BLaER1 (cell line): ENCODE data around the gene FAM47C.
"Not testable (repeated sequence)": the region's sequence is repeated elsewhere in the genome, so short reads cannot be mapped to it uniquely, and the experiment has no call there.

Experiments
- H3K27ac ChIP-seq: shearing (Covaris generic); formaldehyde crosslinking; 2 replicates; pipeline ENCODE4 v1.8.1; 2022
- H3K27me3 ChIP-seq: shearing (Covaris generic); formaldehyde crosslinking; 2 replicates; pipeline ENCODE4 v1.8.1; 2022
- H3K36me3 ChIP-seq: shearing (Covaris generic); formaldehyde crosslinking; 2 replicates; pipeline ENCODE4 v1.8.1; 2022
- H3K4me1 ChIP-seq: shearing (Covaris generic); formaldehyde crosslinking; 2 replicates; pipeline ENCODE4 v1.8.1; 2022
- H3K4me2 ChIP-seq: shearing (Covaris generic); formaldehyde crosslinking; 2 replicates; pipeline ENCODE4 v1.8.1; 2022
- H3K4me3 ChIP-seq: shearing (Covaris generic); formaldehyde crosslinking; 2 replicates; pipeline ENCODE4 v1.8.1; 2022
- H3K9ac ChIP-seq: shearing (Covaris generic); formaldehyde crosslinking; 2 replicates; pipeline ENCODE4 v1.8.1; 2022
- H3K9me3 ChIP-seq: shearing (Covaris generic); formaldehyde crosslinking; 2 replicates; pipeline ENCODE4 v1.8.1; 2022
- H4K20me1 ChIP-seq: shearing (Covaris generic); formaldehyde crosslinking; 2 replicates; pipeline ENCODE4 v1.8.1; 2022
- Cebpa-rat ChIP-seq: shearing (Covaris generic); IDR thresholded peaks from 2 replicates; pipeline ENCODE4 v1.8.1; 2022

FAM47C gene

GRCh38 chrX:37000140-37000539 is 8.0 kb upstream of the FAM47C start:
- H3K4me2 ChIP-seq, result no peak overlapping the region
- no peak for TF ChIP-seq Cebpa-rat
- H3K27me3 ChIP-seq, result peaks cover 12% of the 10 kb centered on the region
- H3K9me3 ChIP-seq, result no peaks in the 10 kb centered on the region
- no peaks in the 10 kb centered on the region for H3K4me1 ChIP-seq
- no peak overlapping the region for H3K9ac ChIP-seq
- no peaks in the 10 kb centered on the region for H3K36me3 ChIP-seq
- no peak overlapping the region for H3K4me3 ChIP-seq
- H4K20me1 ChIP-seq, result no peaks in the 10 kb centered on the region
- H3K27ac ChIP-seq, result no peak overlapping the region

- Histone ChIP-seq H3K9me3 (peaks cover 23% of the 10 kb centered on the region), H4K20me1 (no peaks in the 10 kb centered on the region), H3K4me1 (no peaks in the 10 kb centered on the region), H3K4me3 (no peak overlapping the region), H3K9ac (no peak overlapping the region), H3K36me3 (no peaks in the 10 kb centered on the region), H3K27ac (no peak overlapping the region), H3K27me3 (no peaks in the 10 kb centered on the region), H3K4me2 (no peak overlapping the region)
- no peak for TF ChIP-seq Cebpa-rat
Measured at GRCh38 chrX:37010496-37010895, 2.3 kb downstream of the FAM47C start.

GRCh38 chrX:37034260-37034659 is 26.1 kb downstream of the FAM47C start:
- H3K27me3 ChIP-seq, H3K4me2 ChIP-seq, H4K20me1 ChIP-seq, H3K9me3 ChIP-seq, H3K9ac ChIP-seq, H3K4me1 ChIP-seq, H3K27ac ChIP-seq, H3K4me3 ChIP-seq, H3K36me3 ChIP-seq: not testable (repeated sequence)

GRCh38 chrX:37036674-37037220 is 28.6 kb downstream of the FAM47C start:
- H3K4me1 ChIP-seq, H3K4me3 ChIP-seq, H4K20me1 ChIP-seq, H3K9me3 ChIP-seq, H3K27ac ChIP-seq, H3K36me3 ChIP-seq, H3K4me2 ChIP-seq, H3K9ac ChIP-seq, H3K27me3 ChIP-seq: not testable (repeated sequence)

GRCh38 chrX:37038814-37039213 is 30.6 kb downstream of the FAM47C start:
- not testable (repeated sequence) for H4K20me1 ChIP-seq, H3K4me1 ChIP-seq, H3K36me3 ChIP-seq, H3K9me3 ChIP-seq, H3K4me3 ChIP-seq, H3K4me2 ChIP-seq, H3K27me3 ChIP-seq, H3K27ac ChIP-seq, H3K9ac ChIP-seq

- H3K4me2 ChIP-seq, H3K9me3 ChIP-seq, H3K4me1 ChIP-seq, H3K27ac ChIP-seq, H3K36me3 ChIP-seq, H3K9ac ChIP-seq, H4K20me1 ChIP-seq, H3K27me3 ChIP-seq, H3K4me3 ChIP-seq: not testable (repeated sequence)
Measured at GRCh38 chrX:37042956-37043885, 35.1 kb downstream of the FAM47C start.

- H3K4me1 ChIP-seq, result no peaks in the 10 kb centered on the region
- no peak overlapping the region for H3K4me2 ChIP-seq
- H3K27me3 ChIP-seq, result no peaks in the 10 kb centered on the region
- no peaks in the 10 kb centered on the region for H3K36me3 ChIP-seq
- H3K4me3 ChIP-seq, result no peak overlapping the region
- H3K9me3 ChIP-seq, result peaks cover 9% of the 10 kb centered on the region; the same call in 1 of the 2 replicates
- H3K9ac ChIP-seq, result no peak overlapping the region
- H4K20me1 ChIP-seq, result no peaks in the 10 kb centered on the region
- H3K27ac ChIP-seq, result no peak overlapping the region
- TF ChIP-seq Cebpa-rat, result no peak
Measured at GRCh38 chrX:37047776-37048175, 39.6 kb downstream of the FAM47C start.

- H3K27ac ChIP-seq, H3K36me3 ChIP-seq, H3K4me3 ChIP-seq, H3K9ac ChIP-seq, H3K27me3 ChIP-seq, H3K4me1 ChIP-seq, H4K20me1 ChIP-seq, H3K4me2 ChIP-seq, H3K9me3 ChIP-seq: not testable (repeated sequence)
Measured at GRCh38 chrX:37057572-37057971, 49.4 kb downstream of the FAM47C start.

GRCh38 chrX:37060999-37061398 is 52.8 kb downstream of the FAM47C start:
- no peaks in the 10 kb centered on the region for H3K36me3 ChIP-seq
- no peak for TF ChIP-seq Cebpa-rat
- H3K27me3 ChIP-seq, result no peaks in the 10 kb centered on the region
- no peaks in the 10 kb centered on the region for H3K4me1 ChIP-seq
- H3K27ac ChIP-seq, result no peak overlapping the region
- H3K4me3 ChIP-seq, result no peak overlapping the region
- H4K20me1 ChIP-seq, result no peaks in the 10 kb centered on the region
- H3K9me3 ChIP-seq, result no peaks in the 10 kb centered on the region
- H3K4me2 ChIP-seq, result no peak overlapping the region
- H3K9ac ChIP-seq, result no peak overlapping the region
